Right lobe of liver (tissue), 6 donors: ENCODE results near the gene CACNA1B. TPM values are rescaled to one million over a fixed set of nuclear protein-coding genes. Genes with fewer than 3 reads are reported as not detected.
"Not testable (repeated sequence)": the region's sequence is repeated elsewhere in the genome, so short reads cannot be mapped to it uniquely, and the experiment has no call there.

Experiments
- ATAC-seq, 4 donors: fragments of 200-7000 bp; cut with Tn5 transposase; one replicate each; pipeline ENCODE4 v1.9.1; 2020; ENCODE audit warnings: mild to moderate bottlenecking in 4 of 4, moderate library complexity in 4 of 4
- DNase-seq, 3 donors: peaks; one replicate each; pipeline ENCODE4 v3.0.0-alpha.2; 2020
- H3K27ac ChIP-seq, 3 donors: fragments of 200-600 bp; one replicate each; pipeline ENCODE4 v1.8.0; 2022
- H3K27me3 ChIP-seq, 2 donors: fragments of 200-600 bp; one replicate each; pipeline ENCODE4 v1.8.0; 2022
- H3K36me3 ChIP-seq, 4 donors: fragments of 200-600 bp; sonication (generic) in 1 of 4; one replicate each; pipeline versions ENCODE4 v1.5.1 to v1.8.0; 2017 to 2022; ENCODE audit warnings: control low read depth in 1 of 4
- H3K4me1 ChIP-seq, 4 donors: fragments of 200-600 bp; sonication (generic) in 1 of 4; one replicate each; pipeline versions ENCODE4 v1.5.1 to v1.8.0; 2017 to 2022; ENCODE audit warnings: control low read depth in 1 of 4
- H3K4me3 ChIP-seq, 3 donors: fragments of 200-600 bp; one replicate each; pipeline ENCODE4 v1.8.0; 2022
- H3K9me3 ChIP-seq, 4 donors: fragments of 200-600 bp; sonication (generic) in 1 of 4; one replicate each; pipeline versions ENCODE4 v1.5.1 to v1.8.0; 2017 to 2022; ENCODE audit warnings: control low read depth in 1 of 4
- CTCF ChIP-seq, 4 donors: fragments of 200-600 bp in 3 of 4; fragments of 450-650 bp in 1 of 4; IDR thresholded peaks; one replicate each; pipeline versions ENCODE4 v1.5.1 to v1.8.0; 2016 to 2022; ENCODE audit warnings: antibody characterized with exemption in 4 of 4, mild to moderate bottlenecking in 2 of 4
- POLR2A ChIP-seq: fragments of 450-650 bp; IDR thresholded peaks from one replicate; pipeline ENCODE4 v1.6.1; 2017; ENCODE audit warnings: antibody characterized with exemption, mild to moderate bottlenecking
- WGBS: methylation state at CpG from one replicate; pipeline ENCODE4 v1.1.6; 2018; ENCODE audit warnings: low coverage, low lambda C conversion rate; ENCODE audit not compliant: insufficient coverage; ENCODE audit errors: missing lambda C conversion rate; 5-methylcytosine and 5-hydroxymethylcytosine counted together
- intact Hi-C, 2 donors: fragments of 100-400 bp; cut with DNase I; formaldehyde crosslinking; loops; one replicate each; pipeline versions ENCODE4 v1.11.2 to v1.14.1; 2022
- total RNA-seq, 6 experiments: library from RNA; depleted of rRNA in 2 of 6; stranded (reverse); fragments of >200 nt in 2 of 6; fragmentation: NEBNext Ultra II Directional in 3 of 6; extraction: Animal tissue kit (Norgen Biotek cat#: 25700) in 3 of 6; gene quantifications; one replicate each; pipeline versions ENCODE4 v1.1.0 to v1.2.4, GENCODE V29; 2016 to 2023
- donor health status: DM: no; HTN: yes; CAD: no.
- donor health status: DM: no; HTN: no; CAD: no.
- donor health status: DM: no; HTN: no; CAD: no.
- donor health status: DM: no; HTN: yes; CAD: no.
- donor health status: DM: no; HTN: yes; CAD: no.

Gene CACNA1B
- total RNA-seq, 6 experiments from 2014 or later: not detected

GRCh38 chr9:137888621-137889020 lies 11.0 kb downstream of the CACNA1B start:
- H3K4me1 ChIP-seq, H3K4me3 ChIP-seq, H3K36me3 ChIP-seq, intact Hi-C loops, DNase-seq, H3K27me3 ChIP-seq, ATAC-seq, H3K9me3 ChIP-seq, H3K27ac ChIP-seq: not testable (repeated sequence)
- WGBS: 72% methylated on average over 2 of the region's 12 CpGs

GRCh38 chr9:137889966-137890365 lies 12.4 kb downstream of the CACNA1B start:
- DNase-seq, H3K4me3 ChIP-seq, H3K27ac ChIP-seq, H3K4me1 ChIP-seq, H3K27me3 ChIP-seq, H3K36me3 ChIP-seq, H3K9me3 ChIP-seq, ATAC-seq, intact Hi-C loops: not testable (repeated sequence)
- no CpG with 5 or more reads among the region's 14 CpGs for WGBS

- not testable (repeated sequence) for ATAC-seq, DNase-seq
- 87% methylated on average over 4 of the region's 24 CpGs for WGBS
These were observed 13.4 kb downstream of the CACNA1B start for GRCh38 chr9:137890768-137891587.

GRCh38 chr9:137891588-137892423 lies 14.2 kb downstream of the CACNA1B start:
- H3K36me3 ChIP-seq: no peaks in the 10 kb centered on the region
- intact Hi-C loops: no loop called here
- no peaks in the 10 kb centered on the region for H3K9me3 ChIP-seq
- no peaks in the 10 kb centered on the region for H3K27me3 ChIP-seq
- no peaks in the 10 kb centered on the region for H3K4me1 ChIP-seq
- 70% methylated on average over 2 of the region's 20 CpGs for WGBS
- ATAC-seq: no peak
- DNase-seq: no peak
- TF ChIP-seq CTCF (IDR thresholded peaks at IDR 0.05): no peak
- no peak for TF ChIP-seq POLR2A
- no peak overlapping the region for H3K4me3 ChIP-seq
- no peak overlapping the region for H3K27ac ChIP-seq

More at GRCh38 chr9:137890768-137891587, 13.4 kb downstream of the CACNA1B start:
- H3K27ac ChIP-seq, H3K36me3 ChIP-seq, intact Hi-C loops, H3K4me1 ChIP-seq, H3K4me3 ChIP-seq, H3K9me3 ChIP-seq, H3K27me3 ChIP-seq: not testable (repeated sequence)

- no peak overlapping the region for H3K4me3 ChIP-seq
- H3K9me3 ChIP-seq: no peaks in the 10 kb centered on the region
- H3K36me3 ChIP-seq: no peaks in the 10 kb centered on the region
- TF ChIP-seq CTCF (IDR thresholded peaks at IDR 0.05): no peak
- TF ChIP-seq POLR2A: no peak
- no peaks in the 10 kb centered on the region for H3K4me1 ChIP-seq
- no peak for DNase-seq
- no peak for ATAC-seq
- WGBS: 50% methylated on average over 5 of the region's 22 CpGs
- H3K27me3 ChIP-seq: no peaks in the 10 kb centered on the region
- H3K27ac ChIP-seq: no peak overlapping the region
- intact Hi-C loops: no loop called here
These were observed 15.0 kb downstream of the CACNA1B start for GRCh38 chr9:137892424-137893191.
